Right lobe of liver (tissue), 4 donors: Measurements from ENCODE around the gene TYW1B.
"Not testable (repeated sequence)": the region's sequence is repeated elsewhere in the genome, so short reads cannot be mapped to it uniquely, and the experiment has no call there.

Experiments
- CTCF ChIP-seq, 4 donors: fragments of 200-600 bp in 3 of 4; fragments of 450-650 bp in 1 of 4; IDR thresholded peaks; one replicate each; pipeline versions ENCODE4 v1.5.1 to v1.8.0; 2016 to 2022; ENCODE audit warnings: antibody characterized with exemption in 4 of 4, mild to moderate bottlenecking in 2 of 4
- POLR2A ChIP-seq: fragments of 450-650 bp; IDR thresholded peaks from one replicate; pipeline ENCODE4 v1.6.1; 2017; ENCODE audit warnings: antibody characterized with exemption, mild to moderate bottlenecking
- donor health status: DM: no; HTN: no; CAD: no.
- donor health status: DM: no; HTN: no; CAD: no.
- donor health status: DM: no; HTN: yes; CAD: no.

DNA sequence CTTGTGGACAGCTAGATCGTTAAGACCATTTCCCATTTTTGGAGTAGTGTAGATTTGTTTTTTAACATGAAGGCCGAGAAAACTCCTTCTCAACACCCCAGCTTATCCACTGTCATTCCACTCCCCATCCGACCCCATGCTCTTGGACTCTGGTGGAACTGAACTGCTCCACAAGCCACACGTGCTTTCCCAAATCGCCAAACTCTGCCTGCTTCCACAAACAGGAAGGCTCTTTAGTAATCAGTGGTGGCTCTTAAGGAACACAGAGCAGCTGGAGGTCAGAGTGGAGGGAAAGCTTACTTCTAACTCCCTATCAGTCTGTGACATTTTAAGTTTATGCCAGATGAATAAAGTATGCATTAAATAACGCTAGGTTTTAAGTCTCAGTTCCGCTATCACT lies 159.6 kb downstream of the TYW1B start:
- TF ChIP-seq CTCF (IDR thresholded peaks at IDR 0.05); POLR2A: not testable (repeated sequence)
